HG03175 (cell line): ENCODE measurements around the gene GSTA3.
"Not testable (repeated sequence)": the region's sequence is repeated elsewhere in the genome, so short reads cannot be mapped to it uniquely, and the experiment has no call there.

Experiments
- ATAC-seq: cut with Tn5 transposase; IDR thresholded peaks from one replicate; pipeline ENCODE4 v1.9.1; 2021; ENCODE audit warnings: mild to moderate bottlenecking, moderate library complexity; ENCODE audit not compliant: unreplicated experiment

GSTA3 gene

GRCh38 chr6:52918027-52918686, 8.7 kb upstream of the GSTA3 start:
- not testable (repeated sequence) for ATAC-seq

- ATAC-seq: no peak
These were observed 5.0 kb upstream of the GSTA3 start for GRCh38 chr6:52914516-52914915.

GRCh38 chr6:52910091-52910490, 593 bp upstream of the GSTA3 start:
- no peak for ATAC-seq

- ATAC-seq: no peak
These were observed 367 bp downstream of the GSTA3 start for GRCh38 chr6:52909131-52909530.

DNA sequence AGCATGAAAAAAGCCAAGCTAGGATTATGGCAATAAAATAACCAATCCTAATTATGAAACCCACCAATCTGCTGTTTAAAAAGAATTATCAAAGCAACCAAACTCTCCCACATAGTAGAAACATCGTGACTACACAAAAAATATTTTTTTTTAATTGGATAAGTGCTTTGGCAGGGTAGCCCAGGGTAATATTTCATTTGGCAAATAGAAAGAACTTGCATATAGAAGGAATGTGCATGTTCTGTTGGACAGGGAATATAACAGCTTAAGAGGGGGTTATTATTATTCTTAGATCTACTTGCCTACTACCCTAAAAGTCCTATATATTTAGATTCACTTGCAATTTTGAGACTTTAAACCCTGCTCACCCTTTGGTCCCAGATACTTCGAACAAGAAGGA, 972 bp downstream of the GSTA3 start:
- ATAC-seq: no peak

- no peak for ATAC-seq
These were observed 4.8 kb downstream of the GSTA3 start for GRCh38 chr6:52904562-52905279.

- ATAC-seq: no peak
These were observed 9.0 kb downstream of the GSTA3 start for GRCh38 chr6:52900536-52900935.

DNA sequence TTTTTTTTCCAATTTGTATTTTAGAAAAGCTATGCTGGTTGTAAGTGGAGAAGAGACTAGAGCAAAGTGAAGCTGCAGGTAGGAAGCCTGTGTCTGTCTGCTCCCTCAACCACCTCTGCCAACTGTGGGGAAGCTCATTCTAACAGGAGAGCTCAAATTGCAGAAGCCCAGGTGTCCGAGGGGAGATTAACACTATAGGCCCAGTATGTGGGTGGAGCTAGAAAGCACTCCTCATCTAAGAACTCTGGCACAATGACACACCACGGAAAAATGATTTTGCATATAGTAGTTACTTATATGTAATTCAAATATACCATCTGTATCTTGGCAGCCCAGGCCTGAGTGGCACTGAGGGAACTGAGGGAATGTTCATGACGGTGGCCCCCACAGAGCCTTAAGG, 13.7 kb downstream of the GSTA3 start:
- ATAC-seq: not testable (repeated sequence)

DNA sequence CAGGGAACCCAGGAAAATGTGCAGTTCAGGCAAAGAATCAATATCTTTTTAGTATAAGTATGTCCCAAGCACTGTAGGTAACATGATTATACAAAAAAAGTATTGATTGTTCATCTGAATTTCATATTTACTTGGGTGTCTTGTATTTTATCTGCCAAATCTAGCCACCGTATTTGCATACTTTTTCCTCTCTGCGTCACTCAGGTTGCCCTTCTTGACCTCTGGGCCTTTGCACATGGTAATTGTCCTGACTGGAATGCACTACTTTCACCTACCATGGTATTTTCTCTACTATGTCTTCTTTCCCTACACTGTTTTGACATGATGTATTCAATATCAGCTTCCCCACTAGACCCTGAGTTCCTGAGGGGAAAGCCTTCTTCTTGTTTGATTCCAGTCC, 15.2 kb downstream of the GSTA3 start:
- ATAC-seq: no peak

- no peak for ATAC-seq
These were observed 15.7 kb downstream of the GSTA3 start for GRCh38 chr6:52893803-52894202.

DNA sequence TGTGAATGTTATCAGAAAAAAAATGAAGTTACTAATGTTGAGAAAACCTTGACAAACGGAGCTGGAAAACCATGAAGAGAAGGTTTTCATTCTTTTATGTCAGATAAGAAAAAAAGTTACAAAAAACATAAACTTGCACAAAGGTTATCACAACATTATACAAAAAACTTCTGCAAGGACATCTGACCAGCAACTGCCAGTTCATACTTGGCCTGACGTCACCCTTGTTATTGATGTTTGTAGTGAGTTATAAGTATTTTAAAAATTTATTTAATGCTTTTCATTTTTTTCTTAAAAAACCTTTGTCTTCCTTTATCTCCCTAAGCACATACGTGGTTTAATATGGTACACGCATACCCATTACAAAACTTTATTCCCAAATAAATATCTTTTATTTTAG, 16.3 kb downstream of the GSTA3 start:
- no peak for ATAC-seq

DNA sequence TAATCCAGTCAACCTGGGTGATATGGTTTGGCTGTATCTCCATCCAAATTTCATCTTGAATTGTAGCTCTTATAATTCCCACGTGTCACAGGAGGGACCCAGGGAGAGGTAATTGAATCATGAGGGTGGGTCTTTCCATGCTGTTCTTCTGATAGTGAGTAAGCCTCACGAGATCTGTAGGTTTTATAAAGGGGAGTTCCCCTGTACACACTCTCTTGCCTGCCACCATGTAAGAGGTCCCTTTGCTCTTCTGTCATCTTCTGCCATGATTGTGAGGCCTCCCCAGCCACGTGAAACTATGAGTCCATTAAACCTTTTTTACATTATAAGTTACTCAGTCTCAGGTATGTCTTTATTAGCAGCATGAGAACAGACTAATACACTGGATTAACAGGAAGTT, 19.5 kb downstream of the GSTA3 start:
- ATAC-seq: no peak

DNA sequence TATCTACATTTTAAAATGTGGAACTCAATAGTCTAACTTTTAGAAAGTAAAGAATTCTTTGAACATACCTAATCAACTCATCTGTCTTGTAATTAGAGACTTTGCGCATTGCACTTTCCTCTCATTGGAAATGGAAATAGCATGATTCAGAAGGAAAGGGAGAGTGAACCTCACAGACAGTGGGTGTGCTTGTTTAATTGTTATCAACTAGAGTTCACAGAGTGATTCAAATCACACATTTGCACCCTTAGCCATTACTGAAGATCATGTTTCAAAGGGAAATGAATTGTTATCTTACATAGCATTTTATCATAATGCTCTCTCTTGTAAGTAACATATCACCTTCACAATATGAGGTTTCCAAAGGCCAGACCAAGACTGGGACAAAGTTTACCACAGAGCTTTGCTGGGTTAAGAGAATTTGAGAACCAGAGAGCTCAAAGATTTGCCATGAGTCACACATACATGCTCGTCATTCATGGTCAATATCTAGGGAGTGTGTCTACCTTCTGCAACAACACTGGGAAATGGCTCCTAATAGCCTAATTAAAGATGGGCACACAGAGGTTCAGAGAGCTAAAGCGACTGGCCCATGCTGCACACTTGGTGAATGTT, 21.5 kb downstream of the GSTA3 start:
- no peak for ATAC-seq

DNA sequence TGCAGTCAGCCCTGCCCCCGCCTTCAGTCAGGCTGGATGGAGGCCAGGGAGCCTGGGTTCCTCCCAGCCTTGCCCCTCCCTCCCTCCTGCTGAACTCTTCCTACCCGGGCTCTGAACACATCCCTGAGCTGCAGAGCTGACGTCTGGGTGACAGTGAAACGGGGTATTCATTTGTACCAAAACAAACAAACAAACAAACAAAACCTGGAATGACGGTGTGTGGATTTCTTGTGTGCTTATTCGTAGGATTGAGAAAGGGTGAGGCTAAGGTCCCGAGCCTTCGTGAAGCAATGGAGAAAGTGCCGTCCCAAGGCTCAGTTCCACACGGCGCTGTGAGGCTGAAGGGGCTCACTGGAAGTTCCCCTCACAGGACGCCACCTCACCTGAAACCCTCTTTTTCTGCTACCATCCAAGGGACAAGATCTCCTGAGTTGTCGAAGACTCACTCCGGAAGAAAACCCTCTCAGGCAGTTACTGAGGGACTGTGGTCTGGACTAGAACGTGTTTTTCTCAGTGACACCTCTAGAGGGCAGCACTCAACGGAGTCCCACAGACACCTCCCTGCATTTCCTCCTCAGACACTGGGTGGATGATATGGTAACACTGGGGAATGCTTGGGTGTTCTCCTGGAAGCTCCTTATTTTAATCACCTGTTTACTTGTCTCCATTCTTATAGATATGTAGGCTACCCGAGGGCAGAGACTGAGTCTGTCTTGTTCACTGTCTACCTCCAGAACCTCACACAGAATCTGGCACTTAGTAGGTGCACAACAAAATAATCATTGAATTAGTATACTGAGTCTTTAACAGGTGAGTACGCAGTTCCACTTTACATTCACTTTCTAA, 27.3 kb downstream of the GSTA3 start:
- peak; percentile 100 for ATAC-seq

GRCh38 chr6:52881662-52881995, 27.9 kb downstream of the GSTA3 start:
- ATAC-seq: no peak

DNA sequence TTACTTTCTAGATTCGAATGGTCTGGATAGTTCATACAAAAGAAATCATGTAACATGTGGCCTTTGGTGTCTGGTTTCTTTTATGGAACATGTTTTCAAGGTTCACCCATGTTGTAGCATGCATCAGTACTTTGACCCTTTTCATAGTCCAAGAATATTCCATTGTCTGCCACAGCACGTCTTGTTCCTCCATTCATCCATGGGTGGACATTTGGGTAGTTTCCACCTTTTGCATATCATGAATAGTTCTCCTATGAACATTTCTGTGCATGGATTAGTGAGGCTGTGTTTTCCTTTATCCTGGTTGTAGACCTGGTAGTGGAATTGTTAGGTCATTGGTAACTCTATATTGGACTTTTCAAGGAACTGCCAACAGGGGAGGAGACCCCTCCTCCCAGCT, 31.7 kb downstream of the GSTA3 start:
- no peak for ATAC-seq

- no peak for ATAC-seq
These were observed 32.3 kb downstream of the GSTA3 start for GRCh38 chr6:52877168-52877567.

DNA sequence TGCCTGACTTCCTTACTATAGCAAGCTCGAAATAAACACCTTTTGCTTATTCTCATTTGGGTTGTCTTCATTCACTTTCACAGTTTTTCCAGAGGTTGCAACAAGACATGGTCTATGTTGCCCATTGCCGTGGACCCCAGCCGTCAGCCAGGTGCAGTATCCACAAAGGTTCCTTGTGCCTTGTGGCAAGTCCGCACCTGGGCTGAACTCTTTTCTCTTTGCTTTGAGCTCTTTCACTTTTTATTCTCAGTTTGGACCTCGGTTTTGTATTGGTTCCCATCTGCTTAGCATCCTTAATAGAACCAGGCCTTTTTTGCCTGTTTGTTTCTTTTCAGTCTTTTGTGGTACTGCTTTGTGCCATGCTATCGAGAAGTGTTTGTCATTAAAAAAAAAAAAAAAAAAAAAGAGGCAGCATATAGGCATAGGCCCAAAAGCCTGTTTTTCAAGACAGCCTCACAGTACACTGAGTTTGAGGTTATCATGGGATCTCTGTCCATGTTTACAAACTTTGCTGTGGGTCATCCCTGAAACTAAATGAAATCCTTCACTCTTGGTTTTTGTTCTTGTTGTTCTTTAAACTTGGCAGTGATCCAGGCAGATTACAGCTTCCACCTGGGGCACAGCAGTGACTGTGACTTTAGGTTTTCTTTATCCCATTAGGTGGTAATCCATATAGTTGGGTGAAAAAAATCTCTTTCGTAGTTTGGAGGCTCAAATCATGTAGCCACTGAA, 33.3 kb downstream of the GSTA3 start:
- no peak for ATAC-seq

- ATAC-seq: no peak
These were observed 37.5 kb downstream of the GSTA3 start for GRCh38 chr6:52872031-52872430.

GRCh38 chr6:52871621-52872020, 37.9 kb downstream of the GSTA3 start:
- ATAC-seq: no peak
